GM12892 (cell line): ENCODE results near the gene IL19.

Experiments used
- POLR2A ChIP-seq: IDR thresholded peaks from 2 replicates; pipeline ENCODE4 v1.6.1; 2011; ENCODE audit warnings: low read depth, low read length, control low read depth
- POLR2AphosphoS5 ChIP-seq: IDR thresholded peaks from 2 replicates; pipeline ENCODE4 v1.6.1; 2011; ENCODE audit warnings: low read depth, low read length, control low read depth
- TAF1 ChIP-seq: IDR thresholded peaks from 2 replicates; pipeline ENCODE4 v1.6.1; 2011; ENCODE audit warnings: low read depth, mild to moderate bottlenecking, control low read depth, low read length, borderline replicate concordance

DNA sequence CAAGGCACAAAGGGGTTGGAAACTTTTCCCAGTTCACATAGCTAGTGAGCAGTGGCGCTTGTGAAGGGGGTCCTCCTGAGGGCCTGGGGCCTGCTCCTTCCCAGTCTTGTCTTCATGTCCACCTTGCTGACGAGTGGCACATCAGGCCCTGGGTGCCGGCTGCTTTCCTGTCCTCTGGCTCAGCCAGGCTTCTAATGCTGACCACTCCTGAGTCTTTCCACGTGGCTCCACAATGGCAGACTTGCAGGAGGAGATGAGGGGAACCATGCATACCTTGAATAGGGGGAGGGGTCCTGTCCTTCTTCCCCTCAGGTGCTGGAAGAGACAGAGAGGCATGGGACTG, 47.1 kb upstream of the IL19 start:
- TF ChIP-seq POLR2AphosphoS5, result no peak
- no peak for TF ChIP-seq POLR2A
- no peak for TF ChIP-seq TAF1
